ENCODE results near the gene HTR1D. TPM values are rescaled to one million over a fixed set of nuclear protein-coding genes. Genes with fewer than 3 reads are reported as not detected.
"Not testable (repeated sequence)": the region's sequence is repeated elsewhere in the genome, so short reads cannot be mapped to it uniquely, and the experiment has no call there.

The HTR1D gene
- total RNA-seq, 4 donors from 2014 or later = 0.14 to 0.20 TPM; not detected in 2

GRCh38 chr1:23194119-23194984 is 22.9 kb downstream of the HTR1D start:
- in situ Hi-C loops (cut with MboI; ENCODE audit: low pct_ligation_motif_present in 1 of 4, low pct_unique_long_range_greater_than_20kb in 1 of 4, low sequenced_read_pairs in 3 of 4) (loop anchor here in 1 of 4 donors (25.0 kb wide), 1 partner anchor 207 kb away; no protein-coding TSS in a partner anchor), intact Hi-C loops (cut with DNase I; ENCODE audit: low total_unique reads) (no loop called here)
- WGBS, 2 donors (ENCODE audit: low coverage in 1 of 2) = 54 to 68% methylated on average over 8 to 11 of the region's 11 CpGs
- H3K27ac ChIP-seq = no peak overlapping the region
- H3K4me3 ChIP-seq = no peak overlapping the region
- TF ChIP-seq POLR2A (IDR thresholded peaks at IDR 0.05) (no peak), EP300 (IDR thresholded peaks at IDR 0.05; ENCODE audit: low read depth) (no peak), POLR2AphosphoS5 (IDR thresholded peaks at IDR 0.05) (no peak)
- TF ChIP-seq, protein P1, sequence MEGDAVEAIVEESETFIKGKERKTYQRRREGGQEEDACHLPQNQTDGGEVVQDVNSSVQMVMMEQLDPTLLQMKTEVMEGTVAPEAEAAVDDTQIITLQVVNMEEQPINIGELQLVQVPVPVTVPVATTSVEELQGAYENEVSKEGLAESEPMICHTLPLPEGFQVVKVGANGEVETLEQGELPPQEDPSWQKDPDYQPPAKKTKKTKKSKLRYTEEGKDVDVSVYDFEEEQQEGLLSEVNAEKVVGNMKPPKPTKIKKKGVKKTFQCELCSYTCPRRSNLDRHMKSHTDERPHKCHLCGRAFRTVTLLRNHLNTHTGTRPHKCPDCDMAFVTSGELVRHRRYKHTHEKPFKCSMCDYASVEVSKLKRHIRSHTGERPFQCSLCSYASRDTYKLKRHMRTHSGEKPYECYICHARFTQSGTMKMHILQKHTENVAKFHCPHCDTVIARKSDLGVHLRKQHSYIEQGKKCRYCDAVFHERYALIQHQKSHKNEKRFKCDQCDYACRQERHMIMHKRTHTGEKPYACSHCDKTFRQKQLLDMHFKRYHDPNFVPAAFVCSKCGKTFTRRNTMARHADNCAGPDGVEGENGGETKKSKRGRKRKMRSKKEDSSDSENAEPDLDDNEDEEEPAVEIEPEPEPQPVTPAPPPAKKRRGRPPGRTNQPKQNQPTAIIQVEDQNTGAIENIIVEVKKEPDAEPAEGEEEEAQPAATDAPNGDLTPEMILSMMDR (IDR thresholded peaks at IDR 0.05) = no peak
- H3K27me3 ChIP-seq = no peaks in the 10 kb centered on the region
- H3K4me1 ChIP-seq = no peaks in the 10 kb centered on the region
- H3K9me3 ChIP-seq = no peaks in the 10 kb centered on the region
- no peak for DNase-seq
- H3K36me3 ChIP-seq = no peaks in the 10 kb centered on the region

- H3K36me3 ChIP-seq = no peaks in the 10 kb centered on the region
- in situ Hi-C loops (cut with MboI; ENCODE audit: low pct_ligation_motif_present in 1 of 4, low pct_unique_long_range_greater_than_20kb in 1 of 4, low sequenced_read_pairs in 3 of 4) (loop anchor here in 1 of 4 donors (25.0 kb wide), 1 partner anchor 206 kb away; no protein-coding TSS in a partner anchor), intact Hi-C loops (cut with DNase I; ENCODE audit: low total_unique reads) (no loop called here)
- no peak overlapping the region for H3K27ac ChIP-seq
- H3K27me3 ChIP-seq = no peaks in the 10 kb centered on the region
- H3K4me1 ChIP-seq = peaks cover 0 to 1% (median 0%) of the 10 kb centered on the region in 4 donors
- TF ChIP-seq POLR2A (IDR thresholded peaks at IDR 0.05) = no peak
- DNase-seq = no peak
- no peak overlapping the region for H3K4me3 ChIP-seq
- WGBS, 2 donors (ENCODE audit: low coverage in 1 of 2) = 89 to 93% methylated on average over 5 to 26 of the region's 27 CpGs
- H3K9me3 ChIP-seq = no peaks in the 10 kb centered on the region
Measured at GRCh38 chr1:23193391-23194118, 23.7 kb downstream of the HTR1D start.

DNA sequence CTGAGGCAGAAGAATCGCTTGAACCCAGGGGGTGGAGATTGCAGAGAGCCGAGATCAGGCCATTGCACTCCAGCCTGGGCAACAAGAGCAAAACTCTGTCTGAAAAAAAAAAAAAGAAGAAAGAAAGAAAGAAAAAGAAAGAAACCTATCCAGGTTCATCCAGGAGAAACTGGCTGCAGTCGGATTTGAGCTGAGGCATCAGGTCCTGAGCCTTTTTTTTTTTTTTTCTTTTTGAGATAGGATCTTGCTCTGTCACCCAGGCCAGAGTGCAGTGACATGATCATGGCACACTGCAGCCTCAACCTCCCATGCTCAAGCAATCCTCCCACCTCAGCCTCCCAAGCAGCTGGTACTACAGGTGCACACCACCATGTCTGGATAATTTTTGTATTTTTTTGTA is 26.1 kb downstream of the HTR1D start:
- in situ Hi-C loops (cut with MboI; ENCODE audit: low pct_ligation_motif_present in 1 of 4, low pct_unique_long_range_greater_than_20kb in 1 of 4, low sequenced_read_pairs in 3 of 4) = loop anchor here in 1 of 4 donors (25.0 kb wide), 1 partner anchor 204 kb away; no protein-coding TSS in a partner anchor

GRCh38 chr1:23188936-23189452 is 28.3 kb downstream of the HTR1D start:
- intact Hi-C loops (cut with DNase I; ENCODE audit: low total_unique reads) (loop anchor here (10.0 kb wide), 1 partner anchor 214 kb away; the partner anchor contains the start of gene LACTBL1), in situ Hi-C loops (cut with MboI; ENCODE audit: low pct_ligation_motif_present in 1 of 4, low pct_unique_long_range_greater_than_20kb in 1 of 4, low sequenced_read_pairs in 3 of 4) (loop anchor here (5.0 to 25.0 kb wide), 4 partner anchors 92 to 214 kb away; partner anchors contain the start of gene LACTBL1 (in 2 of the 4))
- H3K9me3 ChIP-seq, H3K4me3 ChIP-seq, DNase-seq, H3K27ac ChIP-seq, H3K27me3 ChIP-seq, H3K36me3 ChIP-seq: not testable (repeated sequence)
- peaks cover 0 to 14% (median 8%) of the 10 kb centered on the region in 4 donors for H3K4me1 ChIP-seq
- WGBS, 2 donors (ENCODE audit: low coverage in 1 of 2) = 92 to 100% methylated on average over 2 to 13 of the region's 13 CpGs

More for the DNA sequence above, 26.1 kb downstream of the HTR1D start:
- Histone ChIP-seq H3K27me3 (no peaks in the 10 kb centered on the region), H3K27ac (no peak overlapping the region), H3K9me3 (no peaks in the 10 kb centered on the region), H3K4me1 (peaks cover 0 to 10% (median 3%) of the 10 kb centered on the region in 4 donors), H3K36me3 (no peaks in the 10 kb centered on the region), H3K4me3 (no peak overlapping the region)
- 92 to 100% methylated on average over 2 to 3 of the region's 3 CpGs for WGBS, 2 donors (ENCODE audit: low coverage in 1 of 2)
- no peak for DNase-seq
- intact Hi-C loops (cut with DNase I; ENCODE audit: low total_unique reads) = no loop called here
- TF ChIP-seq, protein P1 (IDR thresholded peaks at IDR 0.05) = no peak
- TF ChIP-seq EP300 (IDR thresholded peaks at IDR 0.05; ENCODE audit: low read depth) (no peak), POLR2A (IDR thresholded peaks at IDR 0.05) (no peak), POLR2AphosphoS5 (IDR thresholded peaks at IDR 0.05) (no peak)

Data from transverse colon (tissue), 4 donors.